OCI-LY3 (cell line): Measurements from ENCODE around the gene RPS6KL1.

Experiments
- H2AFZ ChIP-seq: fragments of 200-600, 300-600 bp; shearing (Covaris generic); 2 replicates; pipeline ENCODE4 v1.6.0; 2014; ENCODE audit warnings: antibody characterized with exemption, low read depth, low read length
- H3K27ac ChIP-seq: fragments of 200-600, 300-600 bp; sonication (generic); 2 replicates; pipeline ENCODE4 v1.5.1; 2014; ENCODE audit warnings: mild to moderate bottlenecking, low read length, moderate library complexity, mixed read lengths
- H3K27me3 ChIP-seq: fragments of 200-600, 300-600 bp; sonication (generic); 2 replicates; pipeline ENCODE4 v1.6.1; 2014; ENCODE audit warnings: low read depth, low read length, mixed read lengths
- H3K36me3 ChIP-seq: fragments of 200-600, 300-600 bp; sonication (generic); replicated peaks from 2 replicates; pipeline ENCODE3; 2014; ENCODE audit warnings: low read depth, low read length, mixed read lengths
- H3K4me1 ChIP-seq: fragments of 300-600, 200-600 bp; sonication (generic); 2 replicates; pipeline ENCODE4 v1.6.1; 2014; ENCODE audit warnings: low read length, mixed read lengths
- H3K4me2 ChIP-seq: fragments of 200-600, 300-600 bp; sonication (generic); 2 replicates; pipeline ENCODE4 v1.6.1; 2014; ENCODE audit warnings: low read length, mixed read lengths
- H3K4me3 ChIP-seq: fragments of 300-600, 200-600 bp; sonication (generic); 2 replicates; pipeline ENCODE4 v1.5.1; 2014; ENCODE audit warnings: antibody characterized with exemption, mild to moderate bottlenecking, low read length, moderate library complexity
- H3K79me2 ChIP-seq: fragments of 300-600, 200-600 bp; shearing (Covaris generic); 2 replicates; pipeline ENCODE4 v1.6.1; 2014; ENCODE audit warnings: mild to moderate bottlenecking, low read length, mixed read lengths
- H3K9ac ChIP-seq: fragments of 300-600, 200-600 bp; shearing (Covaris generic); 2 replicates; pipeline ENCODE4 v1.6.0; 2014; ENCODE audit warnings: mild to moderate bottlenecking, low read length, moderate library complexity
- H3K9me3 ChIP-seq: fragments of 200-600, 300-600 bp; shearing (Covaris generic); 2 replicates; pipeline ENCODE4 v1.6.1; 2014; ENCODE audit warnings: low read length, mixed read lengths; ENCODE audit not compliant: insufficient read depth
- H4K20me1 ChIP-seq: fragments of 200-600, 300-600 bp; sonication (generic); 2 replicates; pipeline ENCODE4 v1.6.1; 2016; ENCODE audit warnings: low read length, mixed read lengths; ENCODE audit not compliant: insufficient read depth
- CTCF ChIP-seq: fragments of 200-600, 300-600 bp; sonication (generic); IDR thresholded peaks from 2 replicates; pipeline ENCODE4 v1.5.1; 2014; ENCODE audit warnings: antibody characterized with exemption, low read length, low read depth
- EZH2phosphoT487 ChIP-seq: fragments of 200-600 bp; shearing (Covaris generic); IDR thresholded peaks from 2 replicates; pipeline ENCODE4 v1.6.1; 2018; ENCODE audit warnings: antibody characterized with exemption, mixed run types, low read depth

Gene RPS6KL1

GRCh38 chr14:74917178-74917543 lies 5.9 kb downstream of the RPS6KL1 start:
- Histone ChIP-seq H3K27ac (no peak overlapping the region), H3K27me3 (no peaks in the 10 kb centered on the region), H3K4me1 (no peaks in the 10 kb centered on the region), H3K9ac (no peak overlapping the region), H3K79me2 (no peaks in the 10 kb centered on the region), H2AFZ (no peak overlapping the region), H4K20me1 (no peaks in the 10 kb centered on the region), H3K4me3 (no peak overlapping the region), H3K4me2 (no peak overlapping the region), H3K9me3 (no peaks in the 10 kb centered on the region), H3K36me3 (no peaks in the 10 kb centered on the region)
- TF ChIP-seq CTCF (no peak), EZH2phosphoT487 (no peak)

- no peak for TF ChIP-seq CTCF
- no peak for TF ChIP-seq EZH2phosphoT487
- no peak overlapping the region for H3K27ac ChIP-seq
- H3K79me2 ChIP-seq, result no peaks in the 10 kb centered on the region
- no peak overlapping the region for H3K4me2 ChIP-seq
- H4K20me1 ChIP-seq, result no peaks in the 10 kb centered on the region
- no peaks in the 10 kb centered on the region for H3K9me3 ChIP-seq
- H3K4me3 ChIP-seq, result no peak overlapping the region
- no peak overlapping the region for H2AFZ ChIP-seq
- H3K36me3 ChIP-seq, result no peaks in the 10 kb centered on the region
- no peaks in the 10 kb centered on the region for H3K27me3 ChIP-seq
- H3K4me1 ChIP-seq, result no peaks in the 10 kb centered on the region
- no peak overlapping the region for H3K9ac ChIP-seq
Measured at GRCh38 chr14:74915826-74916225, 7.2 kb downstream of the RPS6KL1 start.

- TF ChIP-seq CTCF, result no peak
- TF ChIP-seq EZH2phosphoT487, result no peak
- Histone ChIP-seq H3K27me3 (no peaks in the 10 kb centered on the region), H3K27ac (no peak overlapping the region)
Measured at GRCh38 chr14:74915426-74915825, 7.6 kb downstream of the RPS6KL1 start.

GRCh38 chr14:74913986-74914573 lies 9.0 kb downstream of the RPS6KL1 start:
- no peaks in the 10 kb centered on the region for H3K36me3 ChIP-seq
- no peak overlapping the region for H2AFZ ChIP-seq
- no peak overlapping the region for H3K4me2 ChIP-seq
- no peak overlapping the region for H3K9ac ChIP-seq
- no peaks in the 10 kb centered on the region for H3K79me2 ChIP-seq
- H3K27me3 ChIP-seq, result no peaks in the 10 kb centered on the region
- TF ChIP-seq CTCF (peak; percentile 83), EZH2phosphoT487 (no peak)
- no peak overlapping the region for H3K4me3 ChIP-seq
- H4K20me1 ChIP-seq, result no peaks in the 10 kb centered on the region
- H3K9me3 ChIP-seq, result no peaks in the 10 kb centered on the region
- no peaks in the 10 kb centered on the region for H3K4me1 ChIP-seq
- no peak overlapping the region for H3K27ac ChIP-seq

More at GRCh38 chr14:74915426-74915825, 7.6 kb downstream of the RPS6KL1 start:
- Histone ChIP-seq H3K4me3 (no peak overlapping the region), H3K79me2 (no peaks in the 10 kb centered on the region), H4K20me1 (no peaks in the 10 kb centered on the region), H2AFZ (no peak overlapping the region), H3K4me1 (no peaks in the 10 kb centered on the region), H3K36me3 (no peaks in the 10 kb centered on the region), H3K9ac (no peak overlapping the region), H3K4me2 (no peak overlapping the region), H3K9me3 (no peaks in the 10 kb centered on the region)
